Stomach (tissue), 4 donors: Measurements from ENCODE around the gene OAS1.
"Not testable (repeated sequence)": the region's sequence is repeated elsewhere in the genome, so short reads cannot be mapped to it uniquely, and the experiment has no call there.

Experiments used
- CTCF ChIP-seq, 7 experiments: fragments of 450-650 bp in 4 of 7; fragments of 200-600 bp in 3 of 7; sonication (generic) in 3 of 7; IDR thresholded peaks; one replicate each; pipeline ENCODE4 v1.5.1; 2016 to 2019; ENCODE audit warnings: antibody characterized with exemption in 7 of 7, control low read depth in 2 of 7, mild to moderate bottlenecking in 1 of 7
- EP300 ChIP-seq: sonication (generic); formaldehyde crosslinking; IDR thresholded peaks from one replicate; pipeline ENCODE4 v1.6.1; 2017; ENCODE audit warnings: antibody characterized with exemption
- POLR2A ChIP-seq, 4 donors: fragments of 450-650 bp; IDR thresholded peaks; one replicate each; pipeline ENCODE4 v1.6.1; 2016; ENCODE audit warnings: antibody characterized with exemption in 4 of 4, control low read depth in 2 of 4, mild to moderate bottlenecking in 1 of 4, moderate library complexity in 1 of 4
- POLR2AphosphoS5 ChIP-seq, 3 donors: sonication (generic); formaldehyde crosslinking; IDR thresholded peaks; one replicate each; pipeline ENCODE4 v1.6.1; 2016; ENCODE audit warnings: antibody characterized with exemption in 3 of 3

GRCh38 chr12:112957125-112957524, 50.4 kb downstream of the OAS1 start:
- not testable (repeated sequence) for TF ChIP-seq CTCF (IDR thresholded peaks at IDR 0.05); POLR2AphosphoS5 (IDR thresholded peaks at IDR 0.05); EP300; POLR2A (IDR thresholded peaks at IDR 0.05)
